ENCODE results near the gene NDUFS5.
"Not testable (repeated sequence)": the region's sequence is repeated elsewhere in the genome, so short reads cannot be mapped to it uniquely, and the experiment has no call there.

NDUFS5 gene

DNA sequence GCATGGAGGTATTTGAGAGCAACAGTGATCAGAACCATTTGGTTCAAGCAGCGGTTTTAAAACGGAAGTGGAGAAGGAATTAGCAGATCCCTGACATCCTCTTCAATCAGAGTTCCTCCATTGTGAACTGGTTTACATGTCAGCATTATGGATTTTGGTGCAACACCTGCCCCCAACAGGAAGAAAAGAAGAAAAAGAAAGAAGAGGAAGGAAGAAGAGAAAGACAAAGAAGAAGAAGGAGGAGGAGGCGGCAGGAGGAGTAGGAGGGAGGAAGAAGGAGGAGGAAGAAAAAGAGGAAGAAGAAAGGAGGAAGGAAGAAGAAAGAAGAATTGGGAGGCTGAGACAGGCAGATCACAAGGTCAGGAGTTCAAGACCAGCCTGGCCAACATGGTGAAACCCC is 17.4 kb downstream of the NDUFS5 start:
- H3K36me3 Mint-ChIP-seq (ENCODE audit: low read depth) = peaks cover 64% of the 10 kb centered on the region
- no peaks in the 10 kb centered on the region for H3K27me3 Mint-ChIP-seq
- H3K27ac Mint-ChIP-seq = no peak overlapping the region
- peaks cover 9% of the 10 kb centered on the region for H3K4me1 Mint-ChIP-seq (ENCODE audit: low read depth)
- no peaks in the 10 kb centered on the region for H3K9me3 Mint-ChIP-seq
- no peak overlapping the region for H3K4me3 Mint-ChIP-seq
- no peak for DNase-seq

- no peaks in the 10 kb centered on the region for H3K9me3 Mint-ChIP-seq
- H3K4me3 Mint-ChIP-seq = no peak overlapping the region
- H3K27me3 Mint-ChIP-seq = no peaks in the 10 kb centered on the region
- H3K36me3 Mint-ChIP-seq (ENCODE audit: low read depth) = peaks cover 66% of the 10 kb centered on the region
- peaks cover 4% of the 10 kb centered on the region for H3K4me1 Mint-ChIP-seq (ENCODE audit: low read depth)
- no peak overlapping the region for H3K27ac Mint-ChIP-seq
- peak; percentile 14 for DNase-seq
Observed at GRCh38 chr1:39044762-39045161, 18.6 kb downstream of the NDUFS5 start.

DNA sequence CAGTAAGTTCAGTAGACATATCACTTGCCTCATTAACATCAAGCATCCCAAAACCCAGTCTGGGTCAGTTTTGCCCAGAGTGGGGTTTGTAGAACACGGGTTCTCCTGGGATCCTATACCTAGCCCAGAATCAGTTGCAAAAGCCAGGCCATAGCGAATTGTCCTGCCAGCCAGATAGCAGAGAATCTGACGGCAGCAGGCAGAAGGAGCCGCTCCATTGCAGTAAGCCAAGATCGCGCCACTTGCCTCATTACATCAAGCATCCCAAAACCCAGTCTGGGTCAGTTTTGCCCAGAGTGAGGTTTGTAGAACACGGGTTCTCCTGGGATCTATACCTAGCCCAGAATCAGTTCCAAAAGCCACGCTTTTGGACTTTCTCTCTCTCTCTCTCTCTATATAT is 19.1 kb downstream of the NDUFS5 start:
- H3K9me3 Mint-ChIP-seq = no peaks in the 10 kb centered on the region
- peaks cover 68% of the 10 kb centered on the region for H3K36me3 Mint-ChIP-seq (ENCODE audit: low read depth)
- no peak overlapping the region for H3K4me3 Mint-ChIP-seq
- peaks cover 3% of the 10 kb centered on the region for H3K4me1 Mint-ChIP-seq (ENCODE audit: low read depth)
- no peaks in the 10 kb centered on the region for H3K27me3 Mint-ChIP-seq
- H3K27ac Mint-ChIP-seq = no peak overlapping the region
- no peak for DNase-seq

- Mint-ChIP-seq H3K36me3 (ENCODE audit: low read depth) (peaks cover 62% of the 10 kb centered on the region), H3K9me3 (no peaks in the 10 kb centered on the region), H3K4me1 (ENCODE audit: low read depth) (peaks cover 7% of the 10 kb centered on the region), H3K27ac (no peak overlapping the region), H3K27me3 (no peaks in the 10 kb centered on the region), H3K4me3 (no peak overlapping the region)
- peak; percentile 12 for DNase-seq
Observed at GRCh38 chr1:39046613-39047210, 20.6 kb downstream of the NDUFS5 start.

- Mint-ChIP-seq H3K36me3 (ENCODE audit: low read depth) (peaks cover 61% of the 10 kb centered on the region), H3K4me3 (no peak overlapping the region), H3K4me1 (ENCODE audit: low read depth) (peaks cover 7% of the 10 kb centered on the region), H3K27ac (no peak overlapping the region), H3K9me3 (no peaks in the 10 kb centered on the region), H3K27me3 (no peaks in the 10 kb centered on the region)
- peak; percentile 14 for DNase-seq
Observed at GRCh38 chr1:39047374-39048229, 21.5 kb downstream of the NDUFS5 start.

GRCh38 chr1:39048745-39049370 is 22.7 kb downstream of the NDUFS5 start:
- peaks cover 51% of the 10 kb centered on the region for H3K36me3 Mint-ChIP-seq (ENCODE audit: low read depth)
- H3K27me3 Mint-ChIP-seq = no peaks in the 10 kb centered on the region
- H3K4me3 Mint-ChIP-seq = no peak overlapping the region
- peaks cover 7% of the 10 kb centered on the region for H3K4me1 Mint-ChIP-seq (ENCODE audit: low read depth)
- H3K9me3 Mint-ChIP-seq = no peaks in the 10 kb centered on the region
- peak overlapping the region; percentile 3 for H3K27ac Mint-ChIP-seq
- DNase-seq = peak; percentile 0

DNA sequence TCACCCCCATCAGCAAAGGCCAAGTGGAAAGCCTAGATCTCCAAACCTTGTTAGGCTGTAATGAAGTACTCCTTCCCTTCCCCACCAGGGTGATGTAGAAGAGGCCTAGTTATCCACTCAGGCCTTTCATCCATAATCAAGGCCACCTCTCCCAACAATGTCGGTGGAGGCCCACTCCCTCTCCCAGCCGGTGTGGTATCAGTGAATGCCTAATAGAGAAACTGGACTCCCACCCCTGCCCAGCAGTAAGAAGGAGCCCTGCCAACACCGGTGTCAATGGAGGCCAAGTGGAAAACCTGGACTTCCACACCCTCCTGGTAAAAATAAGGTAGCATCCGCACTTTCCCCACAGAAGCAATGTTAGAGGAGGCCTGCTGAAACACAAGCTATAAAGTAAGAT is 23.9 kb downstream of the NDUFS5 start:
- no peaks in the 10 kb centered on the region for H3K27me3 Mint-ChIP-seq

GRCh38 chr1:39051193-39051850 is 25.2 kb downstream of the NDUFS5 start:
- H3K27ac Mint-ChIP-seq; H3K27me3 Mint-ChIP-seq; H3K9me3 Mint-ChIP-seq; H3K4me1 Mint-ChIP-seq (ENCODE audit: low read depth); H3K4me3 Mint-ChIP-seq: not testable (repeated sequence)
- DNase-seq = peak; percentile 1
- peaks cover 43% of the 10 kb centered on the region for H3K36me3 Mint-ChIP-seq (ENCODE audit: low read depth)

More for the DNA sequence above, 23.9 kb downstream of the NDUFS5 start:
- DNase-seq = peak; percentile 15
- H3K4me3 Mint-ChIP-seq = no peak overlapping the region
- no peak overlapping the region for H3K27ac Mint-ChIP-seq
- peaks cover 7% of the 10 kb centered on the region for H3K4me1 Mint-ChIP-seq (ENCODE audit: low read depth)
- H3K9me3 Mint-ChIP-seq = no peaks in the 10 kb centered on the region
- H3K36me3 Mint-ChIP-seq (ENCODE audit: low read depth) = peaks cover 47% of the 10 kb centered on the region

DNA sequence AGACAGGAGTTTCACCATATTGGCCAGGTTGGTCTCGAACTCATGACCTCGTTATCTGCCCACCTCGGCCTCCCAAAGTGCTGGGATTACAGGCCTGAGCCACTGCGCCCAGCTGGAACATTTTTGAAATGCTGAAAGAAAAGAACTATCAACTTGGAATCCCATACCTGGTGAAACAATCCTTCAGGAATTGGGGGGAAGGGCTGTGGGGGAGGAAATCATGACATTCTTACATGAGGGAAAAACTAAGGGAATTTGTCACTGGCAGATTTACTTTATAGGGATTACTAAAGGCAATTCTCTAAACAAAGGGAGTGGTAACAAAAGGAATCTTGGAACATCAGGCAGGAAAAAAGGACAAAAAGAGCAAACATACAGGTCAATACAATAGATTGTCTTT is 25.8 kb downstream of the NDUFS5 start:
- Mint-ChIP-seq H3K4me3 (no peak overlapping the region), H3K4me1 (ENCODE audit: low read depth) (peaks cover 7% of the 10 kb centered on the region), H3K27me3 (no peaks in the 10 kb centered on the region), H3K36me3 (ENCODE audit: low read depth) (peaks cover 39% of the 10 kb centered on the region), H3K27ac (no peak overlapping the region), H3K9me3 (no peaks in the 10 kb centered on the region)
- DNase-seq = no peak

DNA sequence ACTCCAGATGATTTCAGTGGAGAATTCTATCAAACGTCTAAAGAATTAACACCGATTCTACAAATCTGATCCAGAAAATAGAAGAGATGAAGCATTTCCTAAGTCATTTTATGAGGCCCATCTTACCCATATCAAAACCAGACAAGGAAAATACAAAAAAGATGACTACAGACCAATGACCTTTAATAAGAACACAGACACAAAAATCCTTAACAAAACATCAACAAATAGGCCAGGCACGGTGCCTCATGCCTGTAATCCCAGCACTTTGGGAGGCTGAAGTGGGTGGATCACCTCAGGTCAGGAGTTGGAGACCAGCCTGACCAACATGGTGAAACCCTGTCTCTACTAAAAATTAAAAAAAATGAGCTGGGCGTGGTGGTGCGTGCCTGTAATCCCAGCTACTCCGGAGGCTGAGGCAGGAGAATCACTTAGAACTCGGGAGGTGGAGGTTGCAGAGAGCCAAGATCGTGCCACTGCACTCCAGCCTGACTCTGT is 29.1 kb downstream of the NDUFS5 start:
- not testable (repeated sequence) for H3K9me3 Mint-ChIP-seq; H3K4me1 Mint-ChIP-seq (ENCODE audit: low read depth); DNase-seq; H3K27me3 Mint-ChIP-seq; H3K27ac Mint-ChIP-seq; H3K4me3 Mint-ChIP-seq
- peaks cover 14% of the 10 kb centered on the region for H3K36me3 Mint-ChIP-seq (ENCODE audit: low read depth)

- H3K9me3 Mint-ChIP-seq; H3K4me1 Mint-ChIP-seq (ENCODE audit: low read depth); H3K27me3 Mint-ChIP-seq; H3K4me3 Mint-ChIP-seq; H3K27ac Mint-ChIP-seq; H3K36me3 Mint-ChIP-seq (ENCODE audit: low read depth): not testable (repeated sequence)
- DNase-seq = peak; percentile 2
Observed at GRCh38 chr1:39061516-39061915, 35.4 kb downstream of the NDUFS5 start.

GRCh38 chr1:39061951-39062350 is 35.8 kb downstream of the NDUFS5 start:
- Mint-ChIP-seq H3K9me3 (no peaks in the 10 kb centered on the region), H3K27me3 (no peaks in the 10 kb centered on the region), H3K4me1 (ENCODE audit: low read depth) (no peaks in the 10 kb centered on the region), H3K27ac (no peak overlapping the region), H3K4me3 (no peak overlapping the region), H3K36me3 (ENCODE audit: low read depth) (peaks cover 4% of the 10 kb centered on the region)
- no peak for DNase-seq

DNA sequence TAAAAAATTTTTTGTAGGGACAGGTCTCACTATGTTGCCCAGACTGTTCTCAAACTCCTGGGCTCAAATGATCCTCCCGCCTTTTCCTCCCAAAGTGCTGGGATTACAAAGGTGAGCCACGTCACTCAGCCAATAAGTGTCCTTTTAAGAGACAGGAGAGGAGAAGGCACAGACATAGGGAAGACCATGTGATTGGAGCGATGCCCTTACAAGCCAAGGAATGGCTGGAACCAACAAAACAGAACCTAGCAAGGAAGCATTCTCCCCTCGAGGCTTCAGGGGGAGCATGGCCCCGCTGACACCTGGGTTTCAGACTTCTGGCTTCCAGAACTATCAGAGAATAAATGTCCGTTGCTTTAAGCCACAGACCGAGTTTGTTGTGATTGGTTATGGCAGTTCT is 37.0 kb downstream of the NDUFS5 start:
- peaks cover 3% of the 10 kb centered on the region for H3K36me3 Mint-ChIP-seq (ENCODE audit: low read depth)

DNA sequence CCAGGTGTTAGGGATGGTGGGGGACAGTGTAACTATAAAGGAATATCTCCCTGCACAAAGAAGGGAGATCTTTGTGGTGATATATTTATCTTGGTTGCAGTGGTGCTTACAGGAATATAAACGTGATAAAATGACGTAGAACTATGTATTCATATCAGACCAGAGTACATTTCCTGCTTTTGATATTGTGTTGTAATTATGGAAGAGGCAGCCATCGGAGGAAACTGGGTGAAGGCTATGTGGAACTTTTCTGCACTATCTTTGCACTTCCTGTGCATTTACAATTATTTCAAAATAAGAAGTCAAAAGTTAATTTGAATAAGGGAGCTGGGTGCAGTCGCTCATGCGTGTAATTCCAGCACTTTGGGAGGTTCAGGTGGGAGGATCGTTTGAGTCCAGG is 37.6 kb downstream of the NDUFS5 start:
- DNase-seq = no peak
- H3K27me3 Mint-ChIP-seq = no peaks in the 10 kb centered on the region
- H3K36me3 Mint-ChIP-seq (ENCODE audit: low read depth) = peaks cover 3% of the 10 kb centered on the region
- no peak overlapping the region for H3K4me3 Mint-ChIP-seq
- H3K27ac Mint-ChIP-seq = no peak overlapping the region
- no peaks in the 10 kb centered on the region for H3K9me3 Mint-ChIP-seq
- H3K4me1 Mint-ChIP-seq (ENCODE audit: low read depth) = no peaks in the 10 kb centered on the region

More for the DNA sequence above, 37.0 kb downstream of the NDUFS5 start:
- no peak overlapping the region for H3K4me3 Mint-ChIP-seq
- no peaks in the 10 kb centered on the region for H3K9me3 Mint-ChIP-seq
- no peaks in the 10 kb centered on the region for H3K27me3 Mint-ChIP-seq
- no peak for DNase-seq
- H3K4me1 Mint-ChIP-seq (ENCODE audit: low read depth) = no peaks in the 10 kb centered on the region
- no peak overlapping the region for H3K27ac Mint-ChIP-seq

Data from activated T-cell treated with anti-CD3 and anti-CD28 coated beads, Interleukin-2, amount 50 U/mL, for 24 hours (primary cell).